ENCODE measurements around the gene MFGE8.

Gene MFGE8

GRCh38 chr15:88918738-88919137 lies 5.6 kb upstream of the MFGE8 start:
- no peak for DNase-seq (ENCODE audit: low spot score)

GRCh38 chr15:88917760-88918159 lies 4.6 kb upstream of the MFGE8 start:
- DNase-seq (ENCODE audit: low spot score): no peak

- no peak for DNase-seq (ENCODE audit: low spot score)
These were observed 2.2 kb upstream of the MFGE8 start for GRCh38 chr15:88915354-88915753.

- DNase-seq (ENCODE audit: low spot score): no peak
These were observed 631 bp upstream of the MFGE8 start for GRCh38 chr15:88913850-88914169.

- no peak for DNase-seq (ENCODE audit: low spot score)
These were observed 668 bp downstream of the MFGE8 start for GRCh38 chr15:88912500-88912921.

GRCh38 chr15:88911766-88912118 lies 1.4 kb downstream of the MFGE8 start:
- DNase-seq (ENCODE audit: low spot score): no peak

GRCh38 chr15:88909956-88910831 lies 3.0 kb downstream of the MFGE8 start:
- DNase-seq (ENCODE audit: low spot score): no peak

- no peak for DNase-seq (ENCODE audit: low spot score)
These were observed 4.2 kb downstream of the MFGE8 start for GRCh38 chr15:88908697-88909621.

GRCh38 chr15:88908123-88908522 lies 5.1 kb downstream of the MFGE8 start:
- DNase-seq (ENCODE audit: low spot score): no peak

GRCh38 chr15:88907111-88907510 lies 6.1 kb downstream of the MFGE8 start:
- no peak for DNase-seq (ENCODE audit: low spot score)

GRCh38 chr15:88906551-88906950 lies 6.6 kb downstream of the MFGE8 start:
- DNase-seq (ENCODE audit: low spot score): no peak

- no peak for DNase-seq (ENCODE audit: low spot score)
These were observed 7.0 kb downstream of the MFGE8 start for GRCh38 chr15:88906130-88906529.

- DNase-seq (ENCODE audit: low spot score): no peak
These were observed 7.6 kb downstream of the MFGE8 start for GRCh38 chr15:88905576-88905975.

GRCh38 chr15:88904624-88905327 lies 8.4 kb downstream of the MFGE8 start:
- peak; percentile 78 for DNase-seq (ENCODE audit: low spot score)

GRCh38 chr15:88904257-88904623 lies 8.9 kb downstream of the MFGE8 start:
- DNase-seq (ENCODE audit: low spot score): no peak

GRCh38 chr15:88902846-88903245 lies 10.3 kb downstream of the MFGE8 start:
- no peak for DNase-seq (ENCODE audit: low spot score)

GRCh38 chr15:88902221-88902835 lies 10.9 kb downstream of the MFGE8 start:
- no peak for DNase-seq (ENCODE audit: low spot score)

- no peak for DNase-seq (ENCODE audit: low spot score)
These were observed 11.5 kb downstream of the MFGE8 start for GRCh38 chr15:88901508-88902220.

- DNase-seq (ENCODE audit: low spot score): no peak
These were observed 12.2 kb downstream of the MFGE8 start for GRCh38 chr15:88900982-88901418.

- no peak for DNase-seq (ENCODE audit: low spot score)
These were observed 12.7 kb downstream of the MFGE8 start for GRCh38 chr15:88900309-88900981.

- DNase-seq (ENCODE audit: low spot score): no peak
These were observed 13.9 kb downstream of the MFGE8 start for GRCh38 chr15:88899251-88899650.

All from globus pallidus (tissue), 1 donor.